A549 treated with RU486 at 1 μM for 4 hours (cell line): ENCODE data around the gene CNNM1. TPM values are rescaled to one million over a fixed set of nuclear protein-coding genes. Genes with fewer than 3 reads are reported as not detected.

Source experiments
- total RNA-seq: library from RNA; stranded (reverse); fragments of 200-300 nt; extraction: Qiagen RNA extraction; gene quantifications from 5 replicates; pipeline ENCODE4 v1.2.3, GENCODE V29; 2022; ENCODE audit warnings: low read depth

CNNM1 gene
- total RNA-seq: 19.0 to 23.8 TPM (median 22.6 TPM) in 5 replicates

DNA sequence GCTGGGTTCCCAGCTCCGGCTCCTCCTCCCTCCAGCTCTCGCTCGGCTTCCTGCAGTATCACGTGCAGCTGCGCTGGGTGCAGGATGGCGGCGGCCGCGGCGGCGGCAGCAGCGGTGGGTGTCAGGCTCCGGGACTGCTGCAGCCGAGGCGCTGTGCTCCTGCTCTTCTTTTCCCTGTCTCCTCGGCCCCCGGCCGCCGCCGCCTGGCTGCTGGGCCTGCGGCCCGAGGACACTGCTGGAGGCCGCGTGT is at the start of gene CNNM1:
Gene CNNM1 (plus strand): TSS at position 53 of the 250 bp plus-strand sequence. CDS start 32 bp downstream, at position 85.

DNA sequence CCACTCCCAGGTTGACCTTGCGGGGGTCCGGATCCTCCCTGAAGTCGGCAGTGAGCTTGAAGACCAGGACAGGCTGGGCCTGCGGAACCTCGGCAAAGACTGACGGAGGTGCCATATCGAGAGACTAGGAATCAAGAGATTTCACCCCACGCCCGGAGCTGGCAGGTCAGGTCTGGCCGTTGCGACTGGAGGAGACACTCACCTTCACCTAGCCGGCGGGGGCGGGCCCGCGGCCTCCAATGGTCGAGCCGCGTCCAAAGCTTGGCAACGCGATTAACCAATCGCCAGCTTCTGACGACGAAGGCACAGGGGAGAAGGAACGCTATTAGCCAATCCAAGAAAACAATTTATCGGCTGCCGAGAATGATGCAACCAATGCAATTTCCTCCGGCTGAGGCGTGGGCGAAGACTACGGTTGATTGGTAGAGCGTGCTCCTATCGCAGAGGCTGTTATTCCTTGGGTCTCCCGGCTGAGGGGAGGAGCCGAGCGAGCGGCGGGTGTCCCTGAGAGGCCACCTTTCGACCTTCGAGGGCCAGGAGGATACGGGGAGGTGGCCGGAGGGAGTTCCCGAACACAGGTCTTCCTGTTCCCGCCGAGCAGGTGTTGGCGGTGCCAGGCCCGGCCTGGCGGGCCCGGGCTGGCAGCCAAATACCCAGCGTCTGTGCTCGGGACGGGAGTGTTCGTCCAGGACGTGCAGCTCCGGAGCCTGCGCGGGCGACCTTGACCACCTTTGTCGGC is 101.5 kb downstream of the CNNM1 start, which contains the start of gene GOT1:
Gene GOT1 (minus strand): TSS at position 174 of the 739 bp plus-strand sequence. CDS start 59 bp downstream, at position 115.

Other genes starting within 250 kb of the CNNM1 start
- not detected in 5 replicates for gene HPSE2, start 93.5 kb upstream of the CNNM1 start, total RNA-seq
- 31.4 to 44.0 TPM (median 36.2 TPM) in 5 replicates for gene GOT1, start 101.3 kb downstream of the CNNM1 start, total RNA-seq
- gene NKX2-3, start 203.6 kb downstream of the CNNM1 start, total RNA-seq: 0.07 to 0.09 TPM (median 0.08 TPM) in 4 of 5 replicates, not detected in the other